ENCODE measurements around the gene MCUR1. TPM values are rescaled to one million over a fixed set of nuclear protein-coding genes. Genes with fewer than 3 reads are reported as not detected.
"Not testable (repeated sequence)": the region's sequence is repeated elsewhere in the genome, so short reads cannot be mapped to it uniquely, and the experiment has no call there.

The MCUR1 gene
- total RNA-seq, 1 donor from 2014 or later, result 25.3 TPM

DNA sequence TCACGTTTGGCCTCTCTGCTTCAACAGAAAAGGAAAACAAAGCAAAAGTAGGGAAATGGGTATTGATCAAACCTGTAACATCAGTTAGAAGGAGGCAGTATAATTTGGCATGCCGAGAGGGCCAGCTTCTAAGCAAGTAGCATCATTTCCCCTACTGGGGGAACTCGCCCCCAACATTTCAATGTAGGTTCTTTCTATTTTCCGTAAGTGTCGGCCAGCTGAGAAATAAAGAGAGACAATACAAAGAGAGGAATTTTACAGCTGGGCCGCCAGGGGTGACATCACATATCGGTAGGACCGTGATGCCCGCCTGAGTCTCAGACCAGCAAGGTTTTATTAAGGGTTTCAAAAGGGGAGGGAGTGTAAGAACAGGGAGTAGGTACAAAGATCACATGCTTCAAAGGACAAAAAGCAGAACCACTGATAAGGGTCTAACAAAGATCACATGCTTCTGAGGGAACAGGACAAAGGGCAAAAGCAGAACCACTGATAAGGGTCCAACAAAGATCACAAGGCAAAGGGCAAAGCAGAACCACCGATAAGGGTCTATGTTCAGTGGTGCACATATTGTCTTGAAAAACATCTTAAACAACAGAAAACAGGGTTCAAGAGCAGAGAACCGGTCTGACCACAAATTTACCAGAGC is 14.4 kb upstream of the MCUR1 start:
- intact Hi-C loops (cut with micrococcal nuclease), result not testable (repeated sequence)

- intact Hi-C loops (cut with micrococcal nuclease), result no loop called here
These were observed 12.7 kb upstream of the MCUR1 start for GRCh38 chr6:13827032-13827431.

DNA sequence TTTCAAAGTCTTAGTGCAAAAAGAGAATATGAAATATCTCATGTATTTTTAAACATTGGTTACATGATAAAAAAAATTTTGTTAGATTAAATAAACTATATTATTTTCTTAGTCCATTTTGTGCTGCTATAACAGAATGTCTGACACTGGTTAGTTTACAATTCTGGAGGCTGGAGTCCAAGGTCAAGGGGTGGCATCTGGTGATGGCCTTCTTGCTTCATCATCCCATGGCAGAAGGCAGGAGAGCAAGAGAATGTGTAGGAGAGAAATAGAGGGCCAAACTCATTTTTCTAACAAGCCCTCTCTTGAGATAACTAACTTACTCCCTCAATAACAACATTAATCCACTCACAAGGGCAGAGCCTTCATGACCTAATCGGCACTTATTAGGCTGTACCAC is 11.5 kb upstream of the MCUR1 start:
- intact Hi-C loops (cut with micrococcal nuclease), result no loop called here

- intact Hi-C loops (cut with micrococcal nuclease), result no loop called here
These were observed 4.0 kb upstream of the MCUR1 start for GRCh38 chr6:13818341-13818740.

- intact Hi-C loops (cut with micrococcal nuclease), result loop anchor here (1.0 to 5.0 kb wide), 8 partner anchors 20 to 1847 kb away; partner anchors contain the start of genes CD83, DTNBP1, NOL7 and SIRT5
These were observed 700 bp upstream of the MCUR1 start for GRCh38 chr6:13814938-13815575.

DNA sequence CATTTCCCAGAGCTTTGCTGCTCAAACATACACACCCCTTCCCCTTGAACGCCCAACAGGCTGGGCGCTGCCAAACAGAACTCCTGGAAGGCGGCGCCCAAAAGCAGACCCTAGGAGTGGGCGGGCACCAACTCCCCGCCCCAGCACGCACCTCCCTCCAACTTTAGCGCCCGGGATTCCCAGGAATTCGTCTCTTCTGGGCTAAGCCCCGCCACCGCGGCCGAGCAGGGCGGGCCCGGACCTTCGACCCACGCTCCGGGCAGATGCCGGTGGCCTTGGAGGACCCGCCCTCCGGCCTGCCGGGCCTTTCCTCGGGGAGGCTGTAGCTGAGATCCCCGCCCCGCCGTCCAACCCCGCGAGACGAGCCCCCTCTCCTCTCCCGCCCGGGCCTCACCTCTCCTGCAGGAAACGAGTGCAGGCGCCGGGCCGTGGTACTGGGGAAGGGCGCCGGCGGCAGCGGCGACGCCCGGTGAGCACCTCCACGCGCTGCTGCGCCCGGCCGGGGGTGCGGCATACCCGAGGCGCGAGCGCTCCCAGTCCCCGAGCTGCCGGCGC is 659 bp downstream of the MCUR1 start:
- intact Hi-C loops (cut with micrococcal nuclease), result loop anchor here (1.0 to 5.0 kb wide), 8 partner anchors 18 to 1849 kb away; partner anchors contain the start of genes CD83, DTNBP1, NOL7 and SIRT5

DNA sequence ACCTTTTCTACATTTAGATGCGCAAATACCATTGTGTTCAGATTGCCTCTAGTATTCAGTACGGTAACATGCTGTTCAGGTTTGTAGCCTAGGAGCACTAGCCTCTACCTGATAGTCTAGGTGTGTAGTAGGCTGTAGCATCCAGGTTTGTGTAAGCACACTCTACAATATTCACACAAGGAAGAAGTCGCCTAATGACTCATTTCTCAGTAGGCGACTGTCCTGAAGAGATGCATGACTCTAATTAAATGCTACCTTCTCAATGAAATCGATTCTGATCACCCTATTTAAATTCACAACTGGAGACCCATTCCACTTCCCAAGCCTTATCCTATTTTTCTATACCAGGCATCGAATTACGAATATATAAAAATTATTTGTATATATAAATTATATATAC is 1.3 kb downstream of the MCUR1 start:
- intact Hi-C loops (cut with micrococcal nuclease), result loop anchor here (5.0 kb wide), 3 partner anchors 254 to 1849 kb away; partner anchors contain the start of genes CD83 and DTNBP1

DNA sequence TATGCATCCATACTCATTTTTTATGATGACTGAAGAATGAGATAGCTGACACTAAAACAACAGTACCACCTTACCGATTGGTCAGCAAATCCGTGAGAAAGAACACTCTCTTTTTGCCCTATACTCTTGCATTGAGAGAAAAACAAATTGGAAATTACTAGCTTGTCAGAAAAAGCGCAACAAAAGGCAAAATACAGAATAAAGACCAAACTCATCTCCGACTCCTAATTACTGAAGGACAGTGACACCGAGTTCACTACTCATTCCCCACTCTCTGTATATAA is 2.1 kb downstream of the MCUR1 start:
- intact Hi-C loops (cut with micrococcal nuclease), result loop anchor here (5.0 kb wide), 3 partner anchors 255 to 1850 kb away; partner anchors contain the start of genes CD83 and DTNBP1

DNA sequence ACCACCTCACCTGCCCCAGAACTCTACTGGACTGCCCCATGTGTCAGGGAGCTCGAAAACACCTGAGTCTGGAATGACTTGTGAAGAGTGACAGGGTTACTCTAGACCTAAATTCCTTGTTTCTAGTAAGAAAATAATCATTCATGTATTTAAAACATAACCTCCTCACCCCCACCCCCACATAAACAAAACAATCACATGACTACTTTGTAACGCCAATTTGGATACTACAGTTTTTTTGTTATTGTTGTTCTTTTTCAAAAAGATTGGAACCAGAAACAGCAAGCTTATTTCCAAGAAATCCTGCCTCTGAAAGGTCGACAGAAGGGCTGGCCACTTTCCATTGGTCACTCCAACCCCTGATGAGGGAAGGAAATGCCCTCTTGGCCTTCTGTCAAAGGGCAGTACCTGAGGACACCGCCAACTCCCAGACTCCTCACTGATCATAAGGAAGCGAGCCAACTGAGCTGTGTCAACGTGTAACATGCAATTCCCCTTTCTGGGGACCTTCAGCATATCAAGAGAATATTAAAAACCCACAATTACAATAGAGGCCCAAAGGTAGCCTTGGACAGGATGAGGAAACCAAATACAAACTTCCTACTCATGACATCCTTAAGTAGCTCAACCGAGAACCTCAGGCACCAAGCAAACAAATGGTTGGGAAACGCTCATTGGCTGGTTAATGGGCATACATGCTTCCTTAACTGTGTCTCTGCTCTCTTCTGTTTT is 2.6 kb downstream of the MCUR1 start:
- intact Hi-C loops (cut with micrococcal nuclease), result loop anchor here (5.0 kb wide), 3 partner anchors 256 to 1851 kb away; partner anchors contain the start of genes CD83 and DTNBP1

DNA sequence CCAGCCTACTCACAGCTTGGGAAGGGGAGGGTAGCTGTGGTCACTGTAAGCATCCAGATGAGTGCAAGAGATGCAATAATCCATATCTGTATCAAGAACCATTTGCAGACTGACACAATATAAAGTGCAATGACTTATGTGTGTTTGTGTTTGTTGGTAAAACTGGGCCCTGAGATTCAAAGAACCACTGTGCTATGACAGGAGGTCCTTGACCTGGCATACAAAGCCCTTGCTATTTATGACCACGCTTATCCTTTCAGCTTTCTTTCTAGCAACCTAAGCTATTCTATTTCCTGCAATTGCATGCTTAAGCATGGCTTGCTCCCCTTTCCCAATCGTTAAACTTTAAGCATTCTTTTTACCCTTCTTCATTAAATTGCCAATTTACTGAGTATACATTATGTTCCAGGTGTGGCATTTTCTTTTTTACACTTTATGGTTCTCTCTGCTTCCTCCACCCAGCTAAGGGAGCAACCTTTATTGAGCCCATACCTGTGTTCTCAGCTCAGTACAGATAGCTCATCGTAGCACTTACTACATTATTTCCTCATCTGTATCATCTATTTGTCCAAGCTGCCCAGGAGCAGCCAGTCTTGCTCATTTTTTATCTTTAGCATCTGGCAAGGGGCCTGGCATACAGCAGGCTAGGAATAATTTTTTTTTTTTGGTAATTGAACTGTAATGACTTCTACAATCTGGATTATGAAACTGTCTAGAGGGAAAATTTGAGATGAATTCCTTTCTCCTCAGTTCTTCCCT is 3.5 kb downstream of the MCUR1 start:
- intact Hi-C loops (cut with micrococcal nuclease), result loop anchor here (5.0 kb wide), 3 partner anchors 256 to 1851 kb away; partner anchors contain the start of genes CD83 and DTNBP1

- intact Hi-C loops (cut with micrococcal nuclease), result no loop called here
These were observed 5.6 kb downstream of the MCUR1 start for GRCh38 chr6:13808801-13809200.

DNA sequence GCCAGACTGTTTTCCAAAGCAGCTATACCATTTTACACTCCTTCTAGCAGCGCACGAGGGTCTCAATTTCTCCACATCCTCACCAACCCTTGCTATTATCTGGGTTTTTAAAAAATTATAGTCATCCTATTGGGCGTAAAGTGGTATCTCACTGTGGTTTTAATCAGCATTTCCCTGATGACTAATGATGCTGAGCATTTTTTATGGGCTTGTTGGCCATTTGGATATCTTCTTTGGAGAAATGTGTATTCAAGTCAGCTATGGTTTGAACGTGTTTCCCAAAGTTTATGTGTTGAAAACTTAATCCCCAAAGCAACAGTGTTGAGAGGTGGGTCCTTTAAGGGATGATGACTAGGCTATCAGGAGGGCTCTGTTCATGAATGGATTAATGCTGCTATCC is 6.7 kb downstream of the MCUR1 start:
- intact Hi-C loops (cut with micrococcal nuclease), result no loop called here

GRCh38 chr6:13803581-13803980 is 10.8 kb downstream of the MCUR1 start:
- intact Hi-C loops (cut with micrococcal nuclease), result no loop called here

DNA sequence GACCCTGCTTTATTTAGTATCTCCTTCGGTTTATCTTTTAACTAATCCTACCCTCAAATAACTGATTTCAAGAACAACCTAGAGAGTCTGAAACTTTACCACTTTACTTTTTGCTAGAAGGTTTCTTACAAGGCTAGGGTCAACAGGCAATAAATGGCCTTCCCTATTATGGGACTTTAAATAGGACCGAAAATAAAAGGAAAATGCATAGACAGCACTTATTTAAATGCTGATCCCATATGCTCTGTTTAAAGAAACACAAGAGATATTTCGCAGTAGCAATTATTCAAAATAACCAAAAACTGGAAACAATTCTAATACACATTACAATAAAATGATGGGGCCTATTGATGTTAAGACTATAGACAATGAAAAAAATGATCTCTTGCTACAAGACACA is 13.7 kb downstream of the MCUR1 start:
- intact Hi-C loops (cut with micrococcal nuclease), result no loop called here

- intact Hi-C loops (cut with micrococcal nuclease), result no loop called here
These were observed 17.6 kb downstream of the MCUR1 start for GRCh38 chr6:13796781-13797180.

DNA sequence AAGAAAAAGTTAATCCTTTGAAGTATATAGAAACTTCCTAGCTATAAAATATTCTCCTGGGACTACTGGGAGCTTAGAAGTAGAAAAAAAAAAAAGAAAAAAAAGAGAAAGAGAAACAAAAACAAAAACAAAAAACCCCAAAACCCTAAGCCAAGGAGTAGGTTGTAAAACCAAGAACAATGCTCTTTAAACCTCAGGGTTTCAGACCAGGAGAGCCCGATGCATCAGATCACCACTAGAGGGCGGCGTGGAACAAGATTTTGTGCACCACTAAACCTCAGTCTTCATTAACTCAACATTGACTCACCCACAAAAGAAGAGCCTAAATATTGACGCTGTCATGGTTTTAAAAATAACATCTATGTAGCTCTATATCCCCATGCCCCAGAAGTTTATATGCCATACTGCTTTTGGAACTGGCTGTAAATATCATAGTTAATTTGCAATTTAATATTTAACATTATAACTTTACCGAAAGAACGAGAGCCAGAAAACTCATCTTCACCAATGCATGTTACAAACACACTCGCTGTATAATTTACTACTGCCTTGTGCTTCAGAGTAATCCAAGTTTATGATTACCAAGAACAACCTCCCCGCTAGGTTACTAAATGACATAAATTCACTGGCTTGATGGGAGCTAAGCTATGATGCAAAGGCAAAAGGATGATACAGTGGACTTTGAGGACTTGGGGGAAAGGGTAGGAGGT is 19.2 kb downstream of the MCUR1 start:
- intact Hi-C loops (cut with micrococcal nuclease), result loop anchor here (1.0 to 2.0 kb wide), 4 partner anchors 19 to 348 kb away; partner anchors contain the start of gene MCUR1

GRCh38 chr6:13794184-13794583 is 20.2 kb downstream of the MCUR1 start:
- intact Hi-C loops (cut with micrococcal nuclease), result loop anchor here (2.0 kb wide), 1 partner anchor 349 kb away; no protein-coding TSS in a partner anchor

DNA sequence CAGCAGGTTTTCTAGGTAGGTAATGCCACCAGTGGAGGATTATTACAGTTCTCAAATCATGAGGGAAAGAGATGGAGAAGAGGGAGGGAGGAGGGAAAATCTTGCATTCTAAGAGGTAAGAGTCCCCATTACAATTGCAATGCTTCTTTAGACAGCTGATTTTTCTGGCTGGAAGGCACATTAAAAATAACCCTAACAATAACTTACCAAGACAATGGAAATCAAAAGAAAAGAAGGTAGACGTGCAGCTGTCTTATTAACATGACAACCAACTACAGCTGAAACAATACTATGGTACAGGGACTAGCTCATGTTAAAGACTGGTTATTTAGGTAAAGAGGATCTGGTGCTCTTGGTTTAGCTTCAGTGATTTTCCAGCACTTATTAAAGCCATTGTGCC is 24.6 kb downstream of the MCUR1 start:
- intact Hi-C loops (cut with micrococcal nuclease), result no loop called here

GRCh38 chr6:13788820-13789219 is 25.5 kb downstream of the MCUR1 start:
- intact Hi-C loops (cut with micrococcal nuclease), result no loop called here

DNA sequence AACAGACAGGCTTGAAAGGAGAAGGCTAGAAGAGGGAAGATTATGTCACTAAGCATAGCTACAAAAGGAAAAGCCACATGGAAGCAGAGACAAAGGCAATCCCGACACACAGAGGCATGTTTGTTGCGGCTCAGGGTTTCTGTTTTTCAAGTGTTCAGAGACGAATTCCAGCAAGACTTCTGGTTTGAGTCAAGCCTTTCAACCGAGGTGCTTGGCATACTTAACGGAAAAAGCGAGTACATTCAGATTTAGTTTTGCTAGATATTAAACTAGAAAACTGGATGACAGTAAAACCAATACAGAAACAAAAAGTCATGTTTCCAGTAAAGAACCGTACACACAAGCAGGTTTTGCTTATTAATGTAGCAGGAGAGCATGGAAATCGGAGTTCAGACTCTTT is 27.2 kb downstream of the MCUR1 start:
- intact Hi-C loops (cut with micrococcal nuclease), result no loop called here

Measured in T-helper 2 cell treated with Interferon-gamma antibody and Interleukin-4, amounts not matched to agents 100 ng/mL and 5 ng/mL, for 36 hours (primary cell).